ENCODE data around the gene FOXL2NB.

DNA sequence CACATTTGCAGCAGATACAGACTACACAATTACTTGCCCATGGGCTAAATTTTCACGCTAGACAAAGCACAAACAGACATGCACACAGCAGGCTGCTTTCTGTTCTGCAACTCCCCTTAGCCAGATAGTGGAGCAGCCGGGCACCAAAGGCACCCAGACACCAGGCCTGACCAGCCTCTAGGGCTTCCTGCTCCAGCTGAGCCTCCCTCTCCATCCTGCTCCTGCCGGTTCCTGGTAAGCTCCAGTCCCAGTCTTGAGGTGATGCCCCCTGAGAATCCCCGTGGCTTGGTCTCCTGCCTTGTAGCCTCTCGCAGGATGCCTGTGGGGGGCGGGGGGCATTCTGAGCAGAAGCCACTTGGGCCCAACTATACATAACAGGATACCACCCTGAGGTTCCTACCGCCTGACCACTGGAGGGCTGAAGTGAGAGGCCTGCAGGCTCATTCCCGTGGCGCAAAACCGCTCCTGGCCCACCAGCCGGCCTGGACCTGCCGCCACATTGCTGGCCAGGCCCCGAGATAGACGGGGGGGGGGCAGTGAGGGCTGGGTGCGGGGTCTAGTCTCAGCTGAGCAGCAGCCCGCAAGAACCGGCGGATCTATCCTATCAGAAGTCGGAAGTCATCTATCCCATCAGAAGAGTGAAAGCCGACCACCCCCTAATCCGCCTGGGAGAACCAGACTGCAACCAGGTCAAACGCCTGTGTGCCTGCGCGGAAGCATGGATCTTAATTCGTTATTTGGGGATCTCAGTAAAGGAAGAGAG lies 4.0 kb upstream of the FOXL2NB start:
- TF ChIP-seq, protein P1, sequence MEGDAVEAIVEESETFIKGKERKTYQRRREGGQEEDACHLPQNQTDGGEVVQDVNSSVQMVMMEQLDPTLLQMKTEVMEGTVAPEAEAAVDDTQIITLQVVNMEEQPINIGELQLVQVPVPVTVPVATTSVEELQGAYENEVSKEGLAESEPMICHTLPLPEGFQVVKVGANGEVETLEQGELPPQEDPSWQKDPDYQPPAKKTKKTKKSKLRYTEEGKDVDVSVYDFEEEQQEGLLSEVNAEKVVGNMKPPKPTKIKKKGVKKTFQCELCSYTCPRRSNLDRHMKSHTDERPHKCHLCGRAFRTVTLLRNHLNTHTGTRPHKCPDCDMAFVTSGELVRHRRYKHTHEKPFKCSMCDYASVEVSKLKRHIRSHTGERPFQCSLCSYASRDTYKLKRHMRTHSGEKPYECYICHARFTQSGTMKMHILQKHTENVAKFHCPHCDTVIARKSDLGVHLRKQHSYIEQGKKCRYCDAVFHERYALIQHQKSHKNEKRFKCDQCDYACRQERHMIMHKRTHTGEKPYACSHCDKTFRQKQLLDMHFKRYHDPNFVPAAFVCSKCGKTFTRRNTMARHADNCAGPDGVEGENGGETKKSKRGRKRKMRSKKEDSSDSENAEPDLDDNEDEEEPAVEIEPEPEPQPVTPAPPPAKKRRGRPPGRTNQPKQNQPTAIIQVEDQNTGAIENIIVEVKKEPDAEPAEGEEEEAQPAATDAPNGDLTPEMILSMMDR (IDR thresholded peaks at IDR 0.05; ENCODE audit: insufficient read depth, low read length, poor library complexity, severe bottlenecking), result no peak
- TF ChIP-seq EZH2phosphoT487 (conservative IDR thresholded peaks at IDR 0.05; ENCODE audit: low read length), result no peak

Measured in SU-DHL-6 (cell line).